H9 (cell line): ENCODE measurements around the gene DDI2. TPM values are rescaled to one million over a fixed set of nuclear protein-coding genes. Genes with fewer than 3 reads are reported as not detected.

ENCODE experiments used
- DNase-seq: peaks from one replicate; pipeline ENCODE4 v3.0.0-alpha.2; 2017
- H2AFZ ChIP-seq: one replicate; pipeline ENCODE4 v1.6.1; 2013; ENCODE audit warnings: mild to moderate bottlenecking, low read length, control low read depth, moderate library complexity
- H2AK5ac ChIP-seq: 2 replicates; pipeline ENCODE4 v1.6.1; 2013; ENCODE audit warnings: low read length, control low read depth, mixed read lengths; ENCODE audit not compliant: insufficient read length
- H2BK120ac ChIP-seq: one replicate; pipeline ENCODE4 v1.6.1; 2013; ENCODE audit warnings: low read depth, mild to moderate bottlenecking, low read length, control low read depth, inconsistent platforms; ENCODE audit not compliant: poor library complexity, severe bottlenecking
- H2BK12ac ChIP-seq: 2 replicates; pipeline ENCODE4 v1.6.1; 2013; ENCODE audit warnings: low read length, control low read depth, mixed read lengths, low read depth; ENCODE audit not compliant: insufficient read length
- H2BK15ac ChIP-seq: 2 replicates; pipeline ENCODE4 v1.6.1; 2013; ENCODE audit warnings: low read depth, low read length, control low read depth
- H2BK20ac ChIP-seq: one replicate; pipeline ENCODE4 v1.6.1; 2013; ENCODE audit warnings: low read depth, mild to moderate bottlenecking, low read length, control low read depth, inconsistent platforms; ENCODE audit not compliant: poor library complexity, severe bottlenecking
- H2BK5ac ChIP-seq: 2 replicates; pipeline ENCODE4 v1.6.1; 2013; ENCODE audit warnings: low read length, control low read depth, mixed read lengths; ENCODE audit not compliant: insufficient read length
- H3K14ac ChIP-seq: 2 replicates; pipeline ENCODE4 v1.6.1; 2013; ENCODE audit warnings: low read length, control low read depth; ENCODE audit not compliant: insufficient read depth
- H3K18ac ChIP-seq: 2 replicates; pipeline ENCODE4 v1.6.1; 2013; ENCODE audit warnings: low read depth, mild to moderate bottlenecking, mixed read lengths, low read length, control low read depth; ENCODE audit not compliant: insufficient read length
- H3K23ac ChIP-seq: 2 replicates; pipeline ENCODE4 v1.6.1; 2013; ENCODE audit warnings: low read length, control low read depth, mixed read lengths, low read depth; ENCODE audit not compliant: insufficient read length
- H3K23me2 ChIP-seq: 2 replicates; pipeline ENCODE4 v1.6.1; 2013; ENCODE audit warnings: low read depth, mild to moderate bottlenecking, mixed read lengths, low read length, control low read depth; ENCODE audit not compliant: insufficient read length, poor library complexity, severe bottlenecking
- H3K27ac ChIP-seq: 2 replicates; pipeline ENCODE4 v1.5.1; 2013; ENCODE audit warnings: low read length, control low read depth, mixed read lengths, low read depth; ENCODE audit not compliant: insufficient read length
- H3K27me3 ChIP-seq: 2 replicates; pipeline ENCODE4 v1.6.1; 2013; ENCODE audit warnings: low read length, control low read depth, inconsistent platforms; ENCODE audit not compliant: insufficient read depth
- H3K4ac ChIP-seq: 2 replicates; pipeline ENCODE4 v1.6.1; 2013; ENCODE audit warnings: low read depth, mild to moderate bottlenecking, control low read depth, inconsistent platforms, low read length, moderate library complexity
- H3K4me1 ChIP-seq: 2 replicates; pipeline ENCODE4 v1.6.1; 2013; ENCODE audit warnings: low read length, control low read depth, inconsistent platforms; ENCODE audit not compliant: insufficient read depth
- H3K4me2 ChIP-seq: 2 replicates; pipeline ENCODE4 v1.6.1; 2013; ENCODE audit warnings: low read length, control low read depth, mixed read lengths; ENCODE audit not compliant: insufficient read length, insufficient read depth
- H3K56ac ChIP-seq: 2 replicates; pipeline ENCODE4 v1.6.1; 2013; ENCODE audit warnings: low read depth, mild to moderate bottlenecking, mixed read lengths, low read length, control low read depth; ENCODE audit not compliant: insufficient read length
- H3K79me1 ChIP-seq: 2 replicates; pipeline ENCODE4 v1.6.1; 2013; ENCODE audit warnings: low read depth, mild to moderate bottlenecking, moderate library complexity, low read length, control low read depth, inconsistent platforms; ENCODE audit not compliant: insufficient read depth, poor library complexity, severe bottlenecking
- H3K79me2 ChIP-seq: 2 replicates; pipeline ENCODE4 v1.6.1; 2013; ENCODE audit warnings: low read length, control low read depth, inconsistent platforms; ENCODE audit not compliant: insufficient read depth
- H3K9ac ChIP-seq: 2 replicates; pipeline ENCODE4 v1.6.1; 2013; ENCODE audit warnings: low read length, control low read depth, mixed read lengths; ENCODE audit not compliant: insufficient read length; ENCODE audit errors: extremely low read depth
- H3K9me3 ChIP-seq: one replicate; pipeline ENCODE4 v1.6.1; 2013; ENCODE audit warnings: low read depth, low read length, inconsistent platforms; ENCODE audit not compliant: control insufficient read depth
- H3T11ph ChIP-seq: one replicate; pipeline ENCODE4 v1.6.1; 2013; ENCODE audit warnings: mild to moderate bottlenecking, low read length, control low read depth, inconsistent platforms
- H4K20me1 ChIP-seq: one replicate; pipeline ENCODE4 v1.6.1; 2013; ENCODE audit not compliant: control insufficient read depth, insufficient read length, insufficient read depth
- H4K5ac ChIP-seq: 2 replicates; pipeline ENCODE4 v1.6.1; 2013; ENCODE audit warnings: low read depth, mild to moderate bottlenecking, mixed read lengths, low read length, control low read depth; ENCODE audit not compliant: insufficient read length
- H4K8ac ChIP-seq: replicated peaks from 2 replicates; pipeline ENCODE4 v1.6.1; 2013; ENCODE audit warnings: low read length, control low read depth, mixed read lengths, low read depth; ENCODE audit not compliant: insufficient read length
- H4K91ac ChIP-seq: 2 replicates; pipeline ENCODE4 v1.6.1; 2013; ENCODE audit warnings: low read depth, mild to moderate bottlenecking, moderate library complexity, mixed read lengths, low read length, control low read depth; ENCODE audit not compliant: insufficient read length
- H3K27ac Mint-ChIP-seq, 3 experiments: 2 replicates in 2 of 3; 3 replicates in 1 of 3; pipeline ENCODE4 v1.8.0; 2020 to 2021; ENCODE audit warnings: mixed read lengths in 3 of 3, mild to moderate bottlenecking in 1 of 3, moderate library complexity in 1 of 3
- H3K27me3 Mint-ChIP-seq: 2 replicates; pipeline ENCODE4 v1.8.0; 2021; ENCODE audit warnings: low read depth, mild to moderate bottlenecking, moderate library complexity, mixed read lengths
- H3K36me3 Mint-ChIP-seq, 3 experiments: 2 replicates in 2 of 3; 3 replicates in 1 of 3; pipeline ENCODE4 v1.8.0; 2020 to 2021; ENCODE audit warnings: low read depth in 3 of 3, mixed read lengths in 3 of 3; ENCODE audit not compliant: insufficient read depth in 1 of 3
- H3K4me1 Mint-ChIP-seq, 2 experiments: 2 replicates each; pipeline ENCODE4 v1.8.0; 2020; ENCODE audit warnings: mixed read lengths in 2 of 2
- H3K4me3 Mint-ChIP-seq, 2 experiments: 2 replicates in 1 of 2; 3 replicates in 1 of 2; pipeline ENCODE4 v1.8.0; 2020 to 2021; ENCODE audit warnings: mild to moderate bottlenecking in 2 of 2, mixed read lengths in 2 of 2, moderate library complexity in 1 of 2
- H3K9me3 Mint-ChIP-seq, 2 experiments: 2 replicates in 1 of 2; 3 replicates in 1 of 2; pipeline ENCODE4 v1.8.0; 2020; ENCODE audit warnings: mild to moderate bottlenecking in 2 of 2, mixed read lengths in 2 of 2, moderate library complexity in 1 of 2
- WGBS: extraction: QIAGEN DNeasy Blood & Tissue Kit; methylation state at CpG from one replicate; pipeline ENCODE4 v1.1.7; 2013; ENCODE audit warnings: missing lambda C conversion rate, low lambda C conversion rate, mixed read lengths; ENCODE audit not compliant: insufficient read length; ENCODE audit errors: extremely low coverage; 5-methylcytosine and 5-hydroxymethylcytosine counted together
- total RNA-seq: library from RNA; stranded (reverse); gene quantifications from 2 replicates; pipeline ENCODE4 v1.2.1, GENCODE V29; 2021
- TF ChIP-seq, protein P1 (sequence below): fragments of 200-600 bp; sonication (generic); conservative IDR thresholded peaks from 3 replicates; pipeline ENCODE4 v1.8.0; 2021; ENCODE audit warnings: antibody characterized with exemption, mild to moderate bottlenecking

The DDI2 gene
- total RNA-seq, 1 experiment from 2014 or later = 45.0 TPM

DNA sequence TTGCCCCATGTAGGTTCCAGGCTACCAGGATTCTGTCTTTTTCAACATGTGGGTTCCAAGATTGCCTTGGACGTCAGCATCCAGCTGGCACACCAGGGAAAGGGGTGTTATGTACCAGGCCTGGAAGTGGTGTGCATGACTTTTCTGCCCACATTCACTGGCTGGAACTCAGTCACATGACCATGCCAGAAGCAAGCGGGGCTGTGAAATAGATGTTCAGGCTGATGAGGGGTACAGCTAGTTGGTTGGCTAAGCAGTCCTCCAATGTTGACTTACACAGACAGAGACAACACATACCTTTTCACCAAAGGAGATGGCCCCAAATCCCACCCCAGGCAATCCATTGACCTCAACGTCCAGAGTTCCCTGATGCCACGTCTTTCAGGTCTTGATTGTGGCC, 52.6 kb downstream of the DDI2 start:
- Histone ChIP-seq H3K23ac (no peak overlapping the region), H3K79me1 (no peaks in the 10 kb centered on the region), H3K27ac (no peak overlapping the region), H4K91ac (no peak overlapping the region), H2AFZ (no peak overlapping the region), H3K56ac (no peak overlapping the region), H2BK12ac (no peak overlapping the region), H3K9me3 (no peaks in the 10 kb centered on the region), H4K20me1 (no peaks in the 10 kb centered on the region), H3K4me2 (no peak overlapping the region), H4K5ac (no peak overlapping the region), H2BK120ac (no peak overlapping the region), H2AK5ac (no peak overlapping the region), H3K4ac (no peak overlapping the region), H3K79me2 (no peaks in the 10 kb centered on the region), H2BK15ac (no peak overlapping the region), H2BK5ac (no peak overlapping the region), H3K14ac (no peak overlapping the region; the same call in 1 of the 2 replicates), H2BK20ac (no peak overlapping the region), H3K23me2 (no peaks in the 10 kb centered on the region), H3K4me1 (no peaks in the 10 kb centered on the region; the same call in 1 of the 2 replicates), H3K18ac (no peak overlapping the region), H3T11ph (no peak overlapping the region), H4K8ac (no peak overlapping the region), H3K27me3 (no peaks in the 10 kb centered on the region), H3K9ac (no peak overlapping the region)
- H3K36me3 Mint-ChIP-seq = peaks cover 0 to 2% (median 0%) of the 10 kb centered on the region in 3 experiments; a peak in 2 of 7 replicates
- H3K27ac Mint-ChIP-seq = no peak overlapping the region; a peak in 1 of 7 replicates
- H3K27me3 Mint-ChIP-seq = no peaks in the 10 kb centered on the region
- H3K9me3 Mint-ChIP-seq = no peaks in the 10 kb centered on the region
- TF ChIP-seq, protein P1, sequence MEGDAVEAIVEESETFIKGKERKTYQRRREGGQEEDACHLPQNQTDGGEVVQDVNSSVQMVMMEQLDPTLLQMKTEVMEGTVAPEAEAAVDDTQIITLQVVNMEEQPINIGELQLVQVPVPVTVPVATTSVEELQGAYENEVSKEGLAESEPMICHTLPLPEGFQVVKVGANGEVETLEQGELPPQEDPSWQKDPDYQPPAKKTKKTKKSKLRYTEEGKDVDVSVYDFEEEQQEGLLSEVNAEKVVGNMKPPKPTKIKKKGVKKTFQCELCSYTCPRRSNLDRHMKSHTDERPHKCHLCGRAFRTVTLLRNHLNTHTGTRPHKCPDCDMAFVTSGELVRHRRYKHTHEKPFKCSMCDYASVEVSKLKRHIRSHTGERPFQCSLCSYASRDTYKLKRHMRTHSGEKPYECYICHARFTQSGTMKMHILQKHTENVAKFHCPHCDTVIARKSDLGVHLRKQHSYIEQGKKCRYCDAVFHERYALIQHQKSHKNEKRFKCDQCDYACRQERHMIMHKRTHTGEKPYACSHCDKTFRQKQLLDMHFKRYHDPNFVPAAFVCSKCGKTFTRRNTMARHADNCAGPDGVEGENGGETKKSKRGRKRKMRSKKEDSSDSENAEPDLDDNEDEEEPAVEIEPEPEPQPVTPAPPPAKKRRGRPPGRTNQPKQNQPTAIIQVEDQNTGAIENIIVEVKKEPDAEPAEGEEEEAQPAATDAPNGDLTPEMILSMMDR = no peak
- no CpG with 5 or more reads among the region's 4 CpGs for WGBS
- peaks cover 16 to 25% of the 10 kb centered on the region in 2 experiments for H3K4me1 Mint-ChIP-seq
- no peak for DNase-seq
- H3K4me3 Mint-ChIP-seq = no peak overlapping the region
